Measurements from ENCODE around the gene WDFY4. TPM values are rescaled to one million over a fixed set of nuclear protein-coding genes. Genes with fewer than 3 reads are reported as not detected.

Gene WDFY4
- total and polyA plus RNA-seq, 5 donors: 0.57 to 4.4 (median 2.4) TPM

DNA sequence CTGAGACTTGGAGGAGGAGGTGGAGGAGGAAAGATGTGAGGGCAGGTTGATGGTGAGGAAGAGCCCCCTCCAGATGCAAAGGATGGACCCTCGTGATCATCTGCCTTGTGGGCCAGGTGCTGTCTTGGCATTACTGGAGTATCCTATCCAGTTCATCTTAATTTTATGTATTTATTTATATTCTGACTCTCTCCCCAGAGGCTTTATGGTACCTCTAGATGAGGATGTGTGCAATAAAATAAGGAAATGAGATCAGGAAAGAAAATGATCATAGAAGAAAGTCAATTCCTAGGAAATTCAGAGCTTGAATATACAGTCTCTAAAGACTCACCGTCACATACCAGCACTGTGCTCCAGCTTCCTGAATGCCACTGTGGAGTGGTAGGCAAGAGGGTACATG is 160.8 kb downstream of the WDFY4 start:
- ATAC-seq (no peak), DNase-seq (no peak)
- 76% methylated on average over 2 of the region's 2 CpGs for WGBS
- intact Hi-C loops (cut with DNase I): no loop called here
- H3K27me3 ChIP-seq (ENCODE audit: control insufficient read depth, insufficient read depth): no peaks in the 10 kb centered on the region
- no peaks in the 10 kb centered on the region for H3K9me3 ChIP-seq (ENCODE audit: control insufficient read depth, low read length)
- no peak overlapping the region for H3K27ac ChIP-seq (ENCODE audit: low read length)
- H3K4me1 ChIP-seq (ENCODE audit: control insufficient read depth, insufficient read depth, low read length): no peaks in the 10 kb centered on the region
- H3K4me3 ChIP-seq (ENCODE audit: low read length): no peak overlapping the region

DNA sequence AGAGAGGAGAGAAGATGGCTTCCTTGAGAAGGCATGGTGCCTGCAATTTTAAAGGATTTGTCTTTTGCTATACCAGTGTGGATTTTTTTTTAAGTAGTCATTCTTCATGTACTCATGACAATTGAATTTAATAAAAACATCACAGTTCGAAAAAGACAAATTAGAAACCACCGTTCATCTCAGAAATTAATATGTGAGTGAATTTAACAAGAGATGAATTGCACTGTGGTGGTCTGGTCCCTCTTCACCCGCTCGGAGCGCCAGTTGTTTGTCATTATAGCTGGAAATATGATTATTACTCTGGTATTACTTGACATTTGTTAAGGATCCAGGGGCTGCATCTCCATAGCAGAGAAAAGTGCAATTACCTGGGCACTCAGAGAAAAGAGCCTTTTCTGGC is 163.0 kb downstream of the WDFY4 start:
- no peak for DNase-seq
- Histone ChIP-seq H3K27ac (ENCODE audit: low read length) (no peak overlapping the region), H3K27me3 (ENCODE audit: control insufficient read depth, insufficient read depth) (no peaks in the 10 kb centered on the region), H3K4me3 (ENCODE audit: low read length) (no peak overlapping the region), H3K4me1 (ENCODE audit: control insufficient read depth, insufficient read depth, low read length) (no peaks in the 10 kb centered on the region), H3K9me3 (ENCODE audit: control insufficient read depth, low read length) (no peaks in the 10 kb centered on the region)
- ATAC-seq: no peak
- 94% methylated on average over 5 of the region's 5 CpGs for whole genome bisulfite sequencing
- intact Hi-C loops (cut with DNase I): no loop called here

DNA sequence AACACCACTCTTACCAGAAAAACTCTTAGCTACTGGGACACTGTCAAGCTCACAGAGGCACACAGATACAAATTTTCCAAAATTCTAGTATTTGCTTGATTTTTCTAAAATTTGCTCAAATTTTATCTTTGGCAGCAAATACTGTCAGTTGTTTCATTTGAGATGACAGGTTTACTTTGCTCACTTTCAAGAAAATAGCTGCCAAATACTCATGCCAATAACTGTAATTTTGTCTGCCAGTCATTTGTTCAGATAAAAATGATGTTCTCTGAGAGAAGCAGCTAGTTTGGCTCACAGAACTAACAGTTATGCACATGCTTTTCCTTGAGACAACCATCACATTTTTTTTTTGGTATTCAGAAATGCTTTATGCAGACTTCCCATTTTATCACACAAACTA is 172.2 kb downstream of the WDFY4 start:
- no peak for DNase-seq
- H3K27me3 ChIP-seq (ENCODE audit: control insufficient read depth, insufficient read depth): no peaks in the 10 kb centered on the region
- ATAC-seq: no peak
- no peak overlapping the region for H3K27ac ChIP-seq (ENCODE audit: low read length)
- no peaks in the 10 kb centered on the region for H3K9me3 ChIP-seq (ENCODE audit: control insufficient read depth, low read length)
- no peaks in the 10 kb centered on the region for H3K4me1 ChIP-seq (ENCODE audit: control insufficient read depth, insufficient read depth, low read length)
- intact Hi-C loops (cut with DNase I): no loop called here
- no peak overlapping the region for H3K4me3 ChIP-seq (ENCODE audit: low read length)

DNA sequence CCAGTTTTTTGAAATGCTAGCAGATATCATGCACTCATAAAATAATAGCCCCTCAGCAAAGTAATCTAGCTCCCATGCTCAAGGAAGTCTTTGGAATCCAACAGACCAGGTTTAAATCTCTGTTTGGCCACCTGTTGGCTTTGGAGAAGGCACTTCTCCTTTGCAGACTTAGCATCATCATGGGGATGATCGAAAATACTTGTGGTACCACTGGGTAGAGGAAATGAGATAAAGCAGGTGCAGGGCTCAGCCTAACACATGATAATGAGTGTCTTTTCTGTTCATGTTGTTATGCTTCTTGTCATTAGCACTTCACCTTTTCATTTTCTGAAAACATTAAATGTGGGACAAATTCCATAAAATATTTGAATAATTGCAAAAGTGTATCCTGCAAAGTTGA is 187.6 kb downstream of the WDFY4 start:
- H3K4me3 ChIP-seq (ENCODE audit: low read length): no peak overlapping the region
- DNase-seq (no peak), ATAC-seq (no peak)
- intact Hi-C loops (cut with DNase I): no loop called here
- H3K4me1 ChIP-seq (ENCODE audit: control insufficient read depth, insufficient read depth, low read length): no peaks in the 10 kb centered on the region
- H3K27ac ChIP-seq (ENCODE audit: low read length): no peak overlapping the region
- no peaks in the 10 kb centered on the region for H3K9me3 ChIP-seq (ENCODE audit: control insufficient read depth, low read length)
- no peaks in the 10 kb centered on the region for H3K27me3 ChIP-seq (ENCODE audit: control insufficient read depth, insufficient read depth)
- 77% methylated on average over 1 of the region's 1 CpG for WGBS

DNA sequence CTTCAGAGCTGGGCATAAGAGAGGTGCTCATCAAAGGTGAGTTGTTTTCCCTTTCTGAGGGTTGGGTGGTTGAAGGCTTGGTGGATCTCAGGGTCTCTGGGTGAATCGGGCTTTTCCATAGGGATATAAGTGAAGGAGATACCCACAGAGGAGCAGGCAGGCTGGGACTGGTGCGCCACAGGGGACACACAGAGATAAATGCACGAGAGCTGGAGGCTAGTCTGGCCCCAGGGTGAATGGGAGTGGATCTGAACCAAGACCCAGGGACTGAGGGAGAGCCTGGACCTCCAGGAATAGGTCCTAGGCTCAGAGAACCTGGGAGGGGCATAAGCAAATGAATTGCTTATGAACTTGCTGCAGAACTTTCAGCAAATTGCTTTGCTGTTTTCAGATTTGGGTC is 193.4 kb downstream of the WDFY4 start:
- WGBS: 81% methylated on average over 3 of the region's 3 CpGs
- intact Hi-C loops (cut with DNase I): no loop called here
- no peak for ATAC-seq
- no peaks in the 10 kb centered on the region for H3K9me3 ChIP-seq (ENCODE audit: control insufficient read depth, low read length)
- H3K27ac ChIP-seq (ENCODE audit: low read length): no peak overlapping the region
- no peaks in the 10 kb centered on the region for H3K27me3 ChIP-seq (ENCODE audit: control insufficient read depth, insufficient read depth)
- H3K4me1 ChIP-seq (ENCODE audit: control insufficient read depth, insufficient read depth, low read length): no peaks in the 10 kb centered on the region
- H3K4me3 ChIP-seq (ENCODE audit: low read length): no peak overlapping the region
- no peak for DNase-seq

DNA sequence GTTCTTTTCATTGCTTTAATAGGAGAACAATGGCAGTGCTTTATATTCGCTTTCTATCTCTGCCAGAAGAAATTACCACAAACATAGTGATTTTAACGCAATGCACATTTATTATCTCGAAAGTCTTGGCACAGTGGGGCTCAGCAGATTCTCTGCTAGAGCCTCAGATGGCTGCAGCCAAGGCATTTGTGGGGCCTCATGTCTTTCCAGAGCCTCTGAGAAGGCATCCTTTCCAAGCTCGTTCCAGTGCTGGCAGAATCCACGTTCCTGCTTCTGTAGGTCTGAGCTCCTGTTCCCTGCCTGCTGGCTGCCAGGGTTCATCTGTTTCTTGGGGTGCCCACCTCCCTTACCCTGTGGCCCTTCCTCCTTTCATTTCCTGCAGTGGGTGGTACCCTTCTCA is 194.8 kb downstream of the WDFY4 start:
- H3K4me1 ChIP-seq (ENCODE audit: control insufficient read depth, insufficient read depth, low read length): no peaks in the 10 kb centered on the region
- DNase-seq: no peak
- H3K9me3 ChIP-seq (ENCODE audit: control insufficient read depth, low read length): no peaks in the 10 kb centered on the region
- no peak for ATAC-seq
- H3K27ac ChIP-seq (ENCODE audit: low read length): no peak overlapping the region
- H3K27me3 ChIP-seq (ENCODE audit: control insufficient read depth, insufficient read depth): no peaks in the 10 kb centered on the region
- no peak overlapping the region for H3K4me3 ChIP-seq (ENCODE audit: low read length)
- intact Hi-C loops (cut with DNase I): no loop called here
- WGBS: 63% methylated on average over 5 of the region's 5 CpGs

DNA sequence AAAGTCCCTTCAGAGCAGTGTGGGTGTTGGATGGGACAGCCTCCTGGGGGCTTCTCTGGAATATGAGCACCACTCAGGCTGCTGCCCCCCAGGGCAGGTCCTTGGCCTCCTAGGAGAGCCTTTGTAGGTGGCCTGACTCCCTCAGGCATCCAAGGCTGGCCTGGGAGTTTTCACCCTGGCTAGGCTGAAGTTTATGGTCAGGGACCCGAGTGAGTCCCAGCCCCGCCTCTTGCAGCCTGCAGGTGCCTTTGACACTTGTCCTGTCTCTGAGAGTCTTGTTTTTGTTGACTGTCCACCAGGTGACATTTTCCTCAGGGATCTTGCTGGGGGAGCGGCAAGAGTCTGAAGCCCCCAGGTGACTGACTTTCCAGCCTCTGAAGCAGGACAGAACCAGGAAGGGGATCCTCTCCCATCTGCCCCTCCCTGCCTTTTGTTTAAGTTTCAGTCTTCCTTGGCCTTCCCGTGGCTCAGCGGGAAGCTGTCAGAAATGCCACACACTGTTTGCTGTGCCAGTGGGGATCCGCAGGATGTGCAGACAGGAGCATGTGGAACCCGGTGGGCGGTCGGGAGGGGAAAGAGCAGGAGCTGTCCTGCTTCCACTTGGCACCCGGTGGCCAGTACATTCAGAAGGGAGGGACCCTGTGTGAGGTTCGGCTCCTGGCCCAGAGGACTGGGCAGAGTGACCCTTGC is 195.5 kb downstream of the WDFY4 start:
- 55% methylated on average over 11 of the region's 11 CpGs for WGBS
- Histone ChIP-seq H3K9me3 (ENCODE audit: control insufficient read depth, low read length) (no peaks in the 10 kb centered on the region), H3K4me3 (ENCODE audit: low read length) (no peak overlapping the region), H3K27ac (ENCODE audit: low read length) (no peak overlapping the region), H3K4me1 (ENCODE audit: control insufficient read depth, insufficient read depth, low read length) (no peaks in the 10 kb centered on the region), H3K27me3 (ENCODE audit: control insufficient read depth, insufficient read depth) (no peaks in the 10 kb centered on the region)
- intact Hi-C loops (cut with DNase I): no loop called here
- no peak for ATAC-seq
- no peak for DNase-seq

DNA sequence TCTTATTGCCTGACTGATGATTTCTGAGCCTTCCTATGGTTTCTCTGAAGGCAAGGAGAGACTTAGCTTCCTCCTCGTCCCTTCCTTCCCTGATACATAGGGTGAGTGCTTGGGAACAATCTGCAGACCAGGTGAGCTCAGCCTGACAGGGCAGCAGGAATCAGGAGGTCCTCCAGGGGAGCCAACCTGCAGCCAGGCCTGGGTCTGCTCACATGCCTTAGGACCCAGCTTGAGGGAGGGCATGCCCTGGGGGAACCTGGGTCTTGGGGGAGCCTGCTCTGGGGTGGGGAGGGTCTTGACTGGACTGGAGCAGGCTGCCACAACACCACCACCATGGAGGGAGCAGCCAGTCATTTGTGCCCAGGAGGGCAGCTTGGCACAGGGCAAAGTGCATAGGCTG is 197.3 kb downstream of the WDFY4 start:
- intact Hi-C loops (cut with DNase I): no loop called here

DNA sequence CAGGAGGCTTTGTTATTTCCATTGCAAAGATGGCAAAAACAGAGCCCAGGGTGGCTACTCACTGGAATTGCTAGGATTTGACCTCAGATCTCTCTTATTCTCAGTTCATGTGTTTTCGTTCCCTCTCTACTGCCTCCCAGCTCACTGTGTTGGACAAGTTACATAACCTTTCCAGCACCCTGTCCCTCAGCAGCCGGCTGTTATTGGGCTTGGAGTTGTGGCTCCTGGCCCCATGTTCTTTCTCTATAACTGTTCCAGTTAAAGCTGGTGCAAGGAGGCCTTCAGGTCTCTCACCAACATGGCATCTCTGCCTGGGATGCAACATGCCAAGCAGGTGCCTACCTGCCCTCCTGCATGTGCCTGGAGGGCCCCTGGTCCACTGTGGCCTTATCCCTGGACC is 198.2 kb downstream of the WDFY4 start:
- Histone ChIP-seq H3K4me3 (ENCODE audit: low read length) (no peak overlapping the region), H3K27me3 (ENCODE audit: control insufficient read depth, insufficient read depth) (no peaks in the 10 kb centered on the region), H3K4me1 (ENCODE audit: control insufficient read depth, insufficient read depth, low read length) (no peaks in the 10 kb centered on the region), H3K27ac (ENCODE audit: low read length) (no peak overlapping the region), H3K9me3 (ENCODE audit: control insufficient read depth, low read length) (no peaks in the 10 kb centered on the region)
- intact Hi-C loops (cut with DNase I): no loop called here
- no peak for ATAC-seq
- WGBS: 85% methylated on average over 2 of the region's 2 CpGs
- no peak for DNase-seq

More for the DNA sequence above, 197.3 kb downstream of the WDFY4 start:
- Histone ChIP-seq H3K4me1 (ENCODE audit: control insufficient read depth, insufficient read depth, low read length) (no peaks in the 10 kb centered on the region), H3K27ac (ENCODE audit: low read length) (no peak overlapping the region), H3K4me3 (ENCODE audit: low read length) (no peak overlapping the region), H3K9me3 (ENCODE audit: control insufficient read depth, low read length) (no peaks in the 10 kb centered on the region), H3K27me3 (ENCODE audit: control insufficient read depth, insufficient read depth) (no peaks in the 10 kb centered on the region)
- no peak for ATAC-seq
- WGBS: 71% methylated on average over 1 of the region's 1 CpG
- no peak for DNase-seq

DNA sequence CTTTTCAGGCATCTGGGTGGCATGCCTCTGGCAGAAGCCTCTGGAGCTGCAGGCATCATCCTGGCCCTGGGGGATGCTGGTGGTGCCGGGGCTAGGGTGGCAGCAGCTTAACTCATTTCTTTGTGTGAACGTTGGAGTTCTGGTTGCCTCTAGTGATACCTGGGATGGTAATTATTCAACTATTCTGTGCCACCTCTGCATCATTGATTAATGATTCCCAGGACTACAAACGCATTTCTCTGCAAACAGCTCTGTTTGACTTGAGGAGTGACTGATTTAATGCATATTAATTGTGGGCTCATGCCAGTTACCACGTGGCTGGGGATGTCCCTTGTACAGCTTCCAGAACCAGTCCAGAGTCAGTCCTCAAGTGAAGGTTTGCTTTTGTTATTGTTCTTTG is 199.0 kb downstream of the WDFY4 start:
- DNase-seq (no peak), ATAC-seq (no peak)
- no peaks in the 10 kb centered on the region for H3K27me3 ChIP-seq (ENCODE audit: control insufficient read depth, insufficient read depth)
- no peaks in the 10 kb centered on the region for H3K9me3 ChIP-seq (ENCODE audit: control insufficient read depth, low read length)
- no peaks in the 10 kb centered on the region for H3K4me1 ChIP-seq (ENCODE audit: control insufficient read depth, insufficient read depth, low read length)
- H3K27ac ChIP-seq (ENCODE audit: low read length): no peak overlapping the region
- intact Hi-C loops (cut with DNase I): no loop called here
- 65% methylated on average over 4 of the region's 4 CpGs for WGBS
- no peak overlapping the region for H3K4me3 ChIP-seq (ENCODE audit: low read length)

DNA sequence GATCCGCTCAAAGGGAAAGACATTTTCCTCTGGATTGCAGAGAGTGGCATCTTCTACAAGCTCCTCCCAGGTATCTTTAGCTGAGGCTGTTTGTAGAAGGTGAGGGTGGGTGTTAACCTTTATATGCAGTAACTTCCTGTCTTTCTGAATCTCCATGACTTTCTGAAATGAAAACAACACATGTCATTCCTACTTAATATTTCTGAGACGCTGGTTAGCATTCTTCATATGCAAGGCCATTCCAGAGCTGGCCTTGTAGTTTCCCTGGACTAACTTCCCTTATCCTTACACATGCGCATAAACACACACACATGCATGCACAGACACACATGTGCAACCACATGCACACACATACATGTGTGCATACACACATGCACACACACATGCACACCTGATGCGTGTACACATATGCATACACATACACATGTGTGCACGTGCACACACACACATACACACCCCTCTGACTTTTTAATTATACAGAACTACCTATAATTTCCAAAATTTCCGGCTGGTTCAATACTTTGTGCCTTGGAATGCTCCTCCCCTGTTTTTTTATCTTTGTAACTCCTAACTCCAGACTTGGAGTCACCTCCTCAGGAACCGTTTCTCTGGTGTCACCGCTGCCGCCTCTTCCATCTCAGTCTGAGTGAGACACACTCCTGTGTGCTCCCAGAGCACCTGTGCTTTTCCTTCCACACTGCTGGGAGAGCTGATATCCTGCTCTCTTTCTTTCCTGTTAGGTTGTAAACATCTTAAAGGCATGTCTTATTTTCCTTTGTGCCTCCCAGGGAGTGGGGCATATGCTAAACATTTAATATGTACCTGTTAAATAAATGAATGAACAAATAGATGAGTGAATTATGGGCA is 199.7 kb downstream of the WDFY4 start:
- H3K27ac ChIP-seq (ENCODE audit: low read length): no peak overlapping the region
- ATAC-seq (no peak), DNase-seq (no peak)
- H3K4me3 ChIP-seq (ENCODE audit: low read length): no peak overlapping the region
- 82% methylated on average over 9 of the region's 9 CpGs for WGBS
- no peaks in the 10 kb centered on the region for H3K4me1 ChIP-seq (ENCODE audit: control insufficient read depth, insufficient read depth, low read length)
- intact Hi-C loops (cut with DNase I): no loop called here
- no peaks in the 10 kb centered on the region for H3K9me3 ChIP-seq (ENCODE audit: control insufficient read depth, low read length)
- H3K27me3 ChIP-seq (ENCODE audit: control insufficient read depth, insufficient read depth): no peaks in the 10 kb centered on the region
